ENCODE results near the gene ASPG.

The ASPG gene

DNA sequence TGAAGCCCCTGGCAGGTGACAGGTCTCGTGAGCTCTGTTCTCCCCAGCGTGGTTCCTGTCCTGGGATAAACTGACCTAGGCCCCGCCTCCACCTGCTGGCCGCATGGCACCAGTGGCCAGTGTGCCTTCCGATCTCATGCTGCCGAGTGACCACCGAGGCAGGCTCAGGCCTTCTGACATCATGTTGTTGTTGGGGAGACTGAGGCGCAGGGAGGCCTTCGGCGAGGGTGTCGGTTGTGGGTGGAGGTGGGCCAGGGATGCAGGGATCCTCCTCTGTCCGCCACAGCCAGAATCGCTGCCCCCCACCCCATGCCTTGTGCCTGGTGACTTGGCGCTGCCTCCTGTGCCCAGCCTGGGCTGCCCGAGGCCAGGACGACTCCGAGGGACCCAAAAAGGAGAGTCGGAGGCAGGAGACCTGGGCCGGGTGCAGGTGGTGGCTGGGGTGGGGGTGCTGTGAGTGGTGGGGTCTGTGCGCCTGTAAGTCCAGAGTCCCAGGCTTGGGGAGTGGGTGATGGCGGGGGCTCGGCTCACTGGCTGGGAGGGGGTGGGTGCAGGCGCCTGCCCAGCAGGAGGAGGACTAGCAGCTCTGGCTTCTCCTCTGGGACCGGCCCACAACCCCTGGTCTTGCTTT lies 24.3 kb downstream of the ASPG start:
- TF ChIP-seq SPI1 (IDR thresholded peaks at IDR 0.05; ENCODE audit: borderline replicate concordance, low read depth) (no peak), POLR2AphosphoS5 (IDR thresholded peaks at IDR 0.05; ENCODE audit: low read depth) (no peak), GABPA (IDR thresholded peaks at IDR 0.05; ENCODE audit: low read depth) (no peak)
- TF ChIP-seq, protein P1, sequence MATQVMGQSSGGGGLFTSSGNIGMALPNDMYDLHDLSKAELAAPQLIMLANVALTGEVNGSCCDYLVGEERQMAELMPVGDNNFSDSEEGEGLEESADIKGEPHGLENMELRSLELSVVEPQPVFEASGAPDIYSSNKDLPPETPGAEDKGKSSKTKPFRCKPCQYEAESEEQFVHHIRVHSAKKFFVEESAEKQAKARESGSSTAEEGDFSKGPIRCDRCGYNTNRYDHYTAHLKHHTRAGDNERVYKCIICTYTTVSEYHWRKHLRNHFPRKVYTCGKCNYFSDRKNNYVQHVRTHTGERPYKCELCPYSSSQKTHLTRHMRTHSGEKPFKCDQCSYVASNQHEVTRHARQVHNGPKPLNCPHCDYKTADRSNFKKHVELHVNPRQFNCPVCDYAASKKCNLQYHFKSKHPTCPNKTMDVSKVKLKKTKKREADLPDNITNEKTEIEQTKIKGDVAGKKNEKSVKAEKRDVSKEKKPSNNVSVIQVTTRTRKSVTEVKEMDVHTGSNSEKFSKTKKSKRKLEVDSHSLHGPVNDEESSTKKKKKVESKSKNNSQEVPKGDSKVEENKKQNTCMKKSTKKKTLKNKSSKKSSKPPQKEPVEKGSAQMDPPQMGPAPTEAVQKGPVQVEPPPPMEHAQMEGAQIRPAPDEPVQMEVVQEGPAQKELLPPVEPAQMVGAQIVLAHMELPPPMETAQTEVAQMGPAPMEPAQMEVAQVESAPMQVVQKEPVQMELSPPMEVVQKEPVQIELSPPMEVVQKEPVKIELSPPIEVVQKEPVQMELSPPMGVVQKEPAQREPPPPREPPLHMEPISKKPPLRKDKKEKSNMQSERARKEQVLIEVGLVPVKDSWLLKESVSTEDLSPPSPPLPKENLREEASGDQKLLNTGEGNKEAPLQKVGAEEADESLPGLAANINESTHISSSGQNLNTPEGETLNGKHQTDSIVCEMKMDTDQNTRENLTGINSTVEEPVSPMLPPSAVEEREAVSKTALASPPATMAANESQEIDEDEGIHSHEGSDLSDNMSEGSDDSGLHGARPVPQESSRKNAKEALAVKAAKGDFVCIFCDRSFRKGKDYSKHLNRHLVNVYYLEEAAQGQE (IDR thresholded peaks at IDR 0.05; ENCODE audit: insufficient replicate concordance, low read depth) = no peak
- TF ChIP-seq, protein P2, sequence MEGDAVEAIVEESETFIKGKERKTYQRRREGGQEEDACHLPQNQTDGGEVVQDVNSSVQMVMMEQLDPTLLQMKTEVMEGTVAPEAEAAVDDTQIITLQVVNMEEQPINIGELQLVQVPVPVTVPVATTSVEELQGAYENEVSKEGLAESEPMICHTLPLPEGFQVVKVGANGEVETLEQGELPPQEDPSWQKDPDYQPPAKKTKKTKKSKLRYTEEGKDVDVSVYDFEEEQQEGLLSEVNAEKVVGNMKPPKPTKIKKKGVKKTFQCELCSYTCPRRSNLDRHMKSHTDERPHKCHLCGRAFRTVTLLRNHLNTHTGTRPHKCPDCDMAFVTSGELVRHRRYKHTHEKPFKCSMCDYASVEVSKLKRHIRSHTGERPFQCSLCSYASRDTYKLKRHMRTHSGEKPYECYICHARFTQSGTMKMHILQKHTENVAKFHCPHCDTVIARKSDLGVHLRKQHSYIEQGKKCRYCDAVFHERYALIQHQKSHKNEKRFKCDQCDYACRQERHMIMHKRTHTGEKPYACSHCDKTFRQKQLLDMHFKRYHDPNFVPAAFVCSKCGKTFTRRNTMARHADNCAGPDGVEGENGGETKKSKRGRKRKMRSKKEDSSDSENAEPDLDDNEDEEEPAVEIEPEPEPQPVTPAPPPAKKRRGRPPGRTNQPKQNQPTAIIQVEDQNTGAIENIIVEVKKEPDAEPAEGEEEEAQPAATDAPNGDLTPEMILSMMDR (IDR thresholded peaks at IDR 0.05; ENCODE audit: insufficient read depth, low read length) = no peak

DNA sequence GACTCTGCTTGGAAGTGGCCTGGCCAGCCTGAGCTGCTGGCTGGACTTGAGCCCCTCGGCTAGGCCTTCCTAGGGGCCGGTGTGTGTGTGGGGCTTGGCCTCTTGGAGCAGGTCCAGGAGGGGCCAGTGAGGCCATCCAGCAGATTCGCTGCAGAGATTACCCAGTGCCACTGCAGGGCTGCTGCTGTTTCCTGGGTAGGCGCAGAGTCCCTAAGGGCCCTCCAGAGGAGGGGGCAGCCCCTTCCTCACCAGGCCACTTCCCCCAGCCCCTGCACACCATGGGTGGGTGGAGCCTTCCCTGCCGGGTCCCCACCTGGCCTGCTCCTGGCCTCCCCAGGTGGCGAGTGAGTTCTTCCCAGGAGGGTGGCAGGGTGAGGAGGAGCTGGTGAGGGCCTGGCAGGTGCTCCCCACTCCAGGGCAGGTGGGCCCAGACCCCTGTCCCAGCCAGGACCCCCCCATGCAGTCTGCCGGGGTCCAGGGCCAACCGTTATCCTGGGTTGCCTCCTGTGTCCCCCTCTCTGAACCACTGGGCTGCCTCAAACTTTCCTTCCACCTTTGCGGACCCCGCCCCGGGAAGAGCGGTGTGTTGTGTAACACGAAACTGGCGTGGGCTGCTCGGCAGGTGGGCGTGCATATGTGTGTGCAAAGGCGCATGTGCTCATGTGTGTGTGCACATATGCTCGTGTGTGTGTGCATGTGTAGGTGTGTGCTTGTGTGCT lies 25.1 kb downstream of the ASPG start:
- DNase-seq (ENCODE audit: low read depth in 1 of 2, low spot score in 1 of 2) = no peak
- Histone ChIP-seq H3K27ac (replicated peaks) (no peak overlapping the region), H3K27me3 (ENCODE audit: insufficient read depth, poor library complexity, severe bottlenecking) (peaks cover 2% of the 10 kb centered on the region), H3K4me3 (replicated peaks; ENCODE audit: insufficient read depth, low read length) (no peak overlapping the region)
- TF ChIP-seq, protein P2 (IDR thresholded peaks at IDR 0.05; ENCODE audit: insufficient read depth, low read length) = no peak
- TF ChIP-seq, protein P1 (IDR thresholded peaks at IDR 0.05; ENCODE audit: insufficient replicate concordance, low read depth) = no peak
- no peak for TF ChIP-seq GABPA (IDR thresholded peaks at IDR 0.05; ENCODE audit: low read depth)
- no peak for TF ChIP-seq SPI1 (IDR thresholded peaks at IDR 0.05; ENCODE audit: borderline replicate concordance, low read depth)
- TF ChIP-seq POLR2AphosphoS5 (IDR thresholded peaks at IDR 0.05; ENCODE audit: low read depth) = no peak

More for the DNA sequence above, 24.3 kb downstream of the ASPG start:
- H3K4me3 ChIP-seq (replicated peaks; ENCODE audit: insufficient read depth, low read length) = no peak overlapping the region
- H3K27me3 ChIP-seq (ENCODE audit: insufficient read depth, poor library complexity, severe bottlenecking) = peaks cover 2% of the 10 kb centered on the region
- DNase-seq (ENCODE audit: low read depth in 1 of 2, low spot score in 1 of 2) = no peak
- H3K27ac ChIP-seq (replicated peaks) = no peak overlapping the region

DNA sequence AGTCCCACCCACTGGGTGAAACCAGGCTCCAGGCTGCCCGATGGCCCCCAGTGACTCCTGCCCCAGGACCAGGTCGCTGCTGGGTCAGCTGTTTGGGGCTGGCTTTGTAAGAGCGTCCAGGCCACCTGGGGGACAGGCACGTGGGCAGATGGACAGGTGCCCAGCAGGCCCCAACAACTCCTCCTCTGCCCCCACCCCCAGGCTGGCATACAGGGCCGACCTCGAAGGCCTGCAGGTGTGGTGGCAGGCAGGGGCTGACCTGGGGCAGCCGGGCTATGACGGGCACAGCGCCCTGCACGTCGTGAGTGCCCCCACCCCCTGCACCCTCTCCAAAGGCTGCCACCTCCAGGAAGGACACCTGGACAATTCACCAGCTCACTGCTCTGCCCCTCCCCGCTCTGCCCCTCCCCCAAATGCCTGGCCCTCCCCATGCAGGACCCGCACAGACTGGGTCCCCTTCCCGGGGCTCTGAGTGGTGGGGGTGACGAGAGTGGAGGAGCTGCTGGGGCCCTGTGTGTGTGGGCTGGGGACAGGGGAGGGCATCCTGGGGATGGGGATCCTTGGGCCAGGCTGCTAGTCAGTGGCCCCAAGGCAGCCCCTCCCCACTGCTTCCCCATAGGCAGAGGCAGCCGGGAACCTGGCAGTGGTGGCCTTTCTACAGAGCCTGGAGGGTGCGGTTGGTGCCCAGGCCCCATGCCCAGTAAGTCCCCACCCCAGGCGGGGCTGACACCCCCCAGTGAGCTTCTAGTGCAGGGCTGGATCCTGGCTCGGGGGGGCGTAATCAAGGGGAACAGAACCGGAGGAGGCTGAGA lies 26.0 kb downstream of the ASPG start:
- Histone ChIP-seq H3K4me3 (replicated peaks; ENCODE audit: insufficient read depth, low read length) (no peak overlapping the region), H3K27ac (replicated peaks) (no peak overlapping the region)
- no peak for TF ChIP-seq GABPA (IDR thresholded peaks at IDR 0.05; ENCODE audit: low read depth)
- TF ChIP-seq, protein P1 (IDR thresholded peaks at IDR 0.05; ENCODE audit: insufficient replicate concordance, low read depth) = no peak
- no peak for TF ChIP-seq SPI1 (IDR thresholded peaks at IDR 0.05; ENCODE audit: borderline replicate concordance, low read depth)
- no peak for TF ChIP-seq POLR2AphosphoS5 (IDR thresholded peaks at IDR 0.05; ENCODE audit: low read depth)
- TF ChIP-seq, protein P2 (IDR thresholded peaks at IDR 0.05; ENCODE audit: insufficient read depth, low read length) = no peak

More for the DNA sequence above, 26.0 kb downstream of the ASPG start:
- peaks cover 10% of the 10 kb centered on the region for H3K27me3 ChIP-seq (ENCODE audit: insufficient read depth, poor library complexity, severe bottlenecking)
- DNase-seq (ENCODE audit: low read depth in 1 of 2, low spot score in 1 of 2) = no peak
